ENCODE results near the gene GARIN3.
"Not testable (repeated sequence)": the region's sequence is repeated elsewhere in the genome, so short reads cannot be mapped to it uniquely, and the experiment has no call there.

The GARIN3 gene

GRCh38 chr5:157212307-157212706, 46.2 kb upstream of the GARIN3 start:
- TF ChIP-seq CTCF (IDR thresholded peaks at IDR 0.05) = no peak
- Histone ChIP-seq H3K4me3 (ENCODE audit: low read depth in 1 of 2, low read length in 1 of 2) (no peak overlapping the region), H3K36me3 (no peaks in the 10 kb centered on the region), H3K27me3 (no peaks in the 10 kb centered on the region), H3K27ac (no peak overlapping the region), H3K9me3 (no peaks in the 10 kb centered on the region), H3K4me1 (ENCODE audit: control insufficient read depth in 1 of 2, insufficient read depth in 1 of 2, low read depth in 1 of 2, low read length in 1 of 2) (peaks cover 0 to 22% of the 10 kb centered on the region in 2 experiments)

GRCh38 chr5:157210652-157211051, 44.6 kb upstream of the GARIN3 start:
- not testable (repeated sequence) for H3K27me3 ChIP-seq; H3K36me3 ChIP-seq; H3K27ac ChIP-seq; H3K4me3 ChIP-seq (ENCODE audit: low read depth in 1 of 2, low read length in 1 of 2); H3K9me3 ChIP-seq
- peaks cover 0 to 22% of the 10 kb centered on the region in 2 experiments for H3K4me1 ChIP-seq (ENCODE audit: control insufficient read depth in 1 of 2, insufficient read depth in 1 of 2, low read depth in 1 of 2, low read length in 1 of 2)

- no peak overlapping the region for H3K27ac ChIP-seq
- H3K4me1 ChIP-seq (ENCODE audit: control insufficient read depth in 1 of 2, insufficient read depth in 1 of 2, low read depth in 1 of 2, low read length in 1 of 2) = peaks cover 0 to 2% of the 10 kb centered on the region in 2 experiments
- TF ChIP-seq CTCF (IDR thresholded peaks at IDR 0.05) = no peak
- H3K9me3 ChIP-seq = no peaks in the 10 kb centered on the region
- no peak overlapping the region for H3K4me3 ChIP-seq (ENCODE audit: low read depth in 1 of 2, low read length in 1 of 2)
- no peaks in the 10 kb centered on the region for H3K36me3 ChIP-seq
- H3K27me3 ChIP-seq = peaks cover 20% of the 10 kb centered on the region
Measured at GRCh38 chr5:157205708-157206107, 39.6 kb upstream of the GARIN3 start.

GRCh38 chr5:157204765-157205164, 38.7 kb upstream of the GARIN3 start:
- Histone ChIP-seq H3K4me3 (ENCODE audit: low read depth in 1 of 2, low read length in 1 of 2) (no peak overlapping the region), H3K36me3 (no peaks in the 10 kb centered on the region), H3K27ac (no peak overlapping the region), H3K27me3 (peaks cover 23% of the 10 kb centered on the region), H3K4me1 (ENCODE audit: control insufficient read depth in 1 of 2, insufficient read depth in 1 of 2, low read depth in 1 of 2, low read length in 1 of 2) (no peaks in the 10 kb centered on the region), H3K9me3 (no peaks in the 10 kb centered on the region)
- TF ChIP-seq CTCF (IDR thresholded peaks at IDR 0.05) = no peak

- Histone ChIP-seq H3K9me3 (no peaks in the 10 kb centered on the region), H3K27me3 (peaks cover 35% of the 10 kb centered on the region), H3K4me3 (ENCODE audit: low read depth in 1 of 2, low read length in 1 of 2) (no peak overlapping the region), H3K27ac (no peak overlapping the region), H3K4me1 (ENCODE audit: control insufficient read depth in 1 of 2, insufficient read depth in 1 of 2, low read depth in 1 of 2, low read length in 1 of 2) (no peaks in the 10 kb centered on the region), H3K36me3 (no peaks in the 10 kb centered on the region)
- no peak for TF ChIP-seq CTCF (IDR thresholded peaks at IDR 0.05)
Measured at GRCh38 chr5:157203417-157203816, 37.4 kb upstream of the GARIN3 start.

- H3K4me3 ChIP-seq (ENCODE audit: low read depth in 1 of 2, low read length in 1 of 2) = no peak overlapping the region
- no peaks in the 10 kb centered on the region for H3K36me3 ChIP-seq
- H3K9me3 ChIP-seq = no peaks in the 10 kb centered on the region
- no peak for TF ChIP-seq CTCF (IDR thresholded peaks at IDR 0.05)
- H3K4me1 ChIP-seq (ENCODE audit: control insufficient read depth in 1 of 2, insufficient read depth in 1 of 2, low read depth in 1 of 2, low read length in 1 of 2) = no peaks in the 10 kb centered on the region
- H3K27me3 ChIP-seq = peaks cover 37% of the 10 kb centered on the region
- no peak overlapping the region for H3K27ac ChIP-seq
Measured at GRCh38 chr5:157201857-157202256, 35.8 kb upstream of the GARIN3 start.
